Activated CD8-positive, alpha-beta T cell treated with anti-CD3 and anti-CD28 coated beads for 36 hours (primary cell): ENCODE results near the gene CCDC192. TPM values are rescaled to one million over a fixed set of nuclear protein-coding genes. Genes with fewer than 3 reads are reported as not detected.

Experiments
- ATAC-seq: fragments of 200-7000 bp; cut with Tn5 transposase; one replicate; pipeline ENCODE4 v1.10.0; 2021; ENCODE audit warnings: mild to moderate bottlenecking, moderate library complexity
- CTCF ChIA-PET: fragments of 350-600 bp; sonication (Branson Sonifier 250); formaldehyde crosslinking; loops from one replicate; lab custom pipeline; 2021; ENCODE audit warnings: antibody characterized with exemption; lab: Charles Lee
- POLR2A ChIA-PET: fragments of 350-600 bp; sonication (Branson Sonifier 250); formaldehyde crosslinking; loops from one replicate; lab custom pipeline; 2021; ENCODE audit warnings: antibody characterized with exemption; lab: Charles Lee
- DNase-seq: peaks from one replicate; pipeline ENCODE4 v3.0.0-alpha.2; 2020
- H3K27ac Mint-ChIP-seq: one replicate; pipeline ENCODE4 v1.8.0; 2021; ENCODE audit warnings: mild to moderate bottlenecking, mixed read lengths
- H3K27me3 Mint-ChIP-seq: one replicate; pipeline ENCODE4 v1.8.0; 2021; ENCODE audit warnings: mixed read lengths
- H3K36me3 Mint-ChIP-seq: one replicate; pipeline ENCODE4 v1.8.0; 2021; ENCODE audit warnings: low read depth, mixed read lengths
- H3K4me1 Mint-ChIP-seq: one replicate; pipeline ENCODE4 v1.8.0; 2021; ENCODE audit warnings: low read depth, mixed read lengths
- H3K4me3 Mint-ChIP-seq: one replicate; pipeline ENCODE4 v1.8.0; 2021; ENCODE audit warnings: mild to moderate bottlenecking, moderate library complexity, mixed read lengths
- H3K9me3 Mint-ChIP-seq: one replicate; pipeline ENCODE4 v1.8.0; 2021; ENCODE audit warnings: mixed read lengths
- CTCF ChIP-seq: fragments of 200-600 bp; IDR thresholded peaks from one replicate; pipeline ENCODE4 v1.8.0; 2022; ENCODE audit warnings: antibody characterized with exemption, mild to moderate bottlenecking
- intact Hi-C: fragments of 100-400 bp; cut with micrococcal nuclease; formaldehyde crosslinking; loops from one replicate; pipeline ENCODE4 v1.10.0; 2022
- total RNA-seq, 2 experiments: library from RNA; stranded (reverse); gene quantifications; one replicate each; pipeline ENCODE4 v1.2.3, GENCODE V29; 2021

Gene CCDC192
- total RNA-seq, 2 experiments from 2014 or later, result not detected

- ATAC-seq, result no peak
- DNase-seq, result no peak
- TF ChIP-seq CTCF, result no peak
- intact Hi-C loops, result no loop called here
- H3K27ac Mint-ChIP-seq, result no peak overlapping the region
- H3K9me3 Mint-ChIP-seq, result no peaks in the 10 kb centered on the region
- peaks cover 14% of the 10 kb centered on the region for H3K27me3 Mint-ChIP-seq
- no peaks in the 10 kb centered on the region for H3K4me1 Mint-ChIP-seq
- ChIA-PET CTCF (no interaction called here), POLR2A (no interaction called here)
- no peaks in the 10 kb centered on the region for H3K36me3 Mint-ChIP-seq
- H3K4me3 Mint-ChIP-seq, result no peak overlapping the region
Observed at GRCh38 chr5:127813633-127814587, 110.7 kb downstream of the CCDC192 start.

GRCh38 chr5:127814588-127814973 is 111.4 kb downstream of the CCDC192 start:
- H3K27me3 Mint-ChIP-seq, result peaks cover 14% of the 10 kb centered on the region
- ATAC-seq (no peak), DNase-seq (no peak)
- TF ChIP-seq CTCF, result no peak
- intact Hi-C loops, result no loop called here
- no peaks in the 10 kb centered on the region for H3K4me1 Mint-ChIP-seq
- POLR2A ChIA-PET, result no interaction called here
- CTCF ChIA-PET, result no interaction called here
- no peaks in the 10 kb centered on the region for H3K36me3 Mint-ChIP-seq
- no peak overlapping the region for H3K27ac Mint-ChIP-seq
- H3K4me3 Mint-ChIP-seq, result no peak overlapping the region
- H3K9me3 Mint-ChIP-seq, result no peaks in the 10 kb centered on the region

GRCh38 chr5:127820910-127821553 is 117.8 kb downstream of the CCDC192 start:
- Mint-ChIP-seq H3K4me1 (no peaks in the 10 kb centered on the region), H3K36me3 (no peaks in the 10 kb centered on the region), H3K9me3 (no peaks in the 10 kb centered on the region), H3K27ac (no peak overlapping the region), H3K4me3 (no peak overlapping the region), H3K27me3 (peaks cover 4% of the 10 kb centered on the region)
- ATAC-seq (no peak), DNase-seq (no peak)
- intact Hi-C loops, result no loop called here
- POLR2A ChIA-PET, result no interaction called here
- no peak for TF ChIP-seq CTCF
- CTCF ChIA-PET, result no interaction called here

GRCh38 chr5:127821896-127822295 is 118.7 kb downstream of the CCDC192 start:
- POLR2A ChIA-PET, result no interaction called here
- peaks cover 5% of the 10 kb centered on the region for H3K27me3 Mint-ChIP-seq
- H3K4me3 Mint-ChIP-seq, result no peak overlapping the region
- DNase-seq, result no peak
- no peaks in the 10 kb centered on the region for H3K9me3 Mint-ChIP-seq
- no peaks in the 10 kb centered on the region for H3K36me3 Mint-ChIP-seq
- H3K27ac Mint-ChIP-seq, result no peak overlapping the region
- intact Hi-C loops, result no loop called here
- CTCF ChIA-PET, result no interaction called here
- TF ChIP-seq CTCF, result no peak
- ATAC-seq, result no peak
- no peaks in the 10 kb centered on the region for H3K4me1 Mint-ChIP-seq

- no peaks in the 10 kb centered on the region for H3K4me1 Mint-ChIP-seq
- CTCF ChIA-PET, result no interaction called here
- H3K9me3 Mint-ChIP-seq, result no peaks in the 10 kb centered on the region
- no peak for DNase-seq
- POLR2A ChIA-PET, result no interaction called here
- intact Hi-C loops, result no loop called here
- no peak overlapping the region for H3K4me3 Mint-ChIP-seq
- H3K27me3 Mint-ChIP-seq, result peaks cover 5% of the 10 kb centered on the region
- no peak for TF ChIP-seq CTCF
- H3K27ac Mint-ChIP-seq, result no peak overlapping the region
- ATAC-seq, result no peak
- H3K36me3 Mint-ChIP-seq, result no peaks in the 10 kb centered on the region
Observed at GRCh38 chr5:127824126-127824525, 120.9 kb downstream of the CCDC192 start.
